Chondrocyte (in vitro differentiated cells): ENCODE data around the gene ARVCF. TPM values are rescaled to one million over a fixed set of nuclear protein-coding genes. Genes with fewer than 3 reads are reported as not detected.

ENCODE experiments used
- DNase-seq: peaks from one replicate; pipeline ENCODE4 v3.0.0; 2021; ENCODE audit warnings: mixed read lengths, low spot score
- H3K27ac Mint-ChIP-seq: one replicate; pipeline ENCODE4 v1.8.0; 2021; ENCODE audit warnings: mild to moderate bottlenecking, moderate library complexity, mixed read lengths; ENCODE audit not compliant: unreplicated experiment
- H3K27me3 Mint-ChIP-seq: 2 replicates; pipeline ENCODE4 v1.8.0; 2021; ENCODE audit warnings: low read depth, mixed read lengths
- H3K36me3 Mint-ChIP-seq: 2 replicates; pipeline ENCODE4 v1.8.0; 2021; ENCODE audit warnings: low read depth, mixed read lengths
- H3K4me1 Mint-ChIP-seq: 2 replicates; pipeline ENCODE4 v1.8.0; 2021; ENCODE audit warnings: low read depth, mild to moderate bottlenecking, mixed read lengths
- H3K4me3 Mint-ChIP-seq: one replicate; pipeline ENCODE4 v1.8.0; 2021; ENCODE audit warnings: mild to moderate bottlenecking, moderate library complexity, mixed read lengths; ENCODE audit not compliant: unreplicated experiment
- H3K9me3 Mint-ChIP-seq: 2 replicates; pipeline ENCODE4 v1.8.0; 2021; ENCODE audit warnings: low read depth, mixed read lengths
- total RNA-seq: library from RNA; stranded (reverse); gene quantifications from 3 replicates; pipeline ENCODE4 v1.2.1, GENCODE V29; 2021
- TF ChIP-seq, protein P1 (sequence below): fragments of 200-600 bp; sonication (generic); IDR thresholded peaks from 2 replicates; pipeline ENCODE4 v1.5.0; 2021; ENCODE audit warnings: antibody characterized with exemption, mild to moderate bottlenecking, moderate library complexity

The ARVCF gene
- total RNA-seq, 1 donor from 2014 or later: 24.2 TPM

- Mint-ChIP-seq H3K27me3 (no peaks in the 10 kb centered on the region), H3K4me3 (no peak overlapping the region), H3K4me1 (peaks cover 7% of the 10 kb centered on the region), H3K36me3 (peaks cover 6% of the 10 kb centered on the region), H3K27ac (no peak overlapping the region), H3K9me3 (no peaks in the 10 kb centered on the region)
- DNase-seq: no peak
- TF ChIP-seq, protein P1, sequence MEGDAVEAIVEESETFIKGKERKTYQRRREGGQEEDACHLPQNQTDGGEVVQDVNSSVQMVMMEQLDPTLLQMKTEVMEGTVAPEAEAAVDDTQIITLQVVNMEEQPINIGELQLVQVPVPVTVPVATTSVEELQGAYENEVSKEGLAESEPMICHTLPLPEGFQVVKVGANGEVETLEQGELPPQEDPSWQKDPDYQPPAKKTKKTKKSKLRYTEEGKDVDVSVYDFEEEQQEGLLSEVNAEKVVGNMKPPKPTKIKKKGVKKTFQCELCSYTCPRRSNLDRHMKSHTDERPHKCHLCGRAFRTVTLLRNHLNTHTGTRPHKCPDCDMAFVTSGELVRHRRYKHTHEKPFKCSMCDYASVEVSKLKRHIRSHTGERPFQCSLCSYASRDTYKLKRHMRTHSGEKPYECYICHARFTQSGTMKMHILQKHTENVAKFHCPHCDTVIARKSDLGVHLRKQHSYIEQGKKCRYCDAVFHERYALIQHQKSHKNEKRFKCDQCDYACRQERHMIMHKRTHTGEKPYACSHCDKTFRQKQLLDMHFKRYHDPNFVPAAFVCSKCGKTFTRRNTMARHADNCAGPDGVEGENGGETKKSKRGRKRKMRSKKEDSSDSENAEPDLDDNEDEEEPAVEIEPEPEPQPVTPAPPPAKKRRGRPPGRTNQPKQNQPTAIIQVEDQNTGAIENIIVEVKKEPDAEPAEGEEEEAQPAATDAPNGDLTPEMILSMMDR: no peak
Observed at GRCh38 chr22:19977296-19978243, 39.1 kb downstream of the ARVCF start.

DNA sequence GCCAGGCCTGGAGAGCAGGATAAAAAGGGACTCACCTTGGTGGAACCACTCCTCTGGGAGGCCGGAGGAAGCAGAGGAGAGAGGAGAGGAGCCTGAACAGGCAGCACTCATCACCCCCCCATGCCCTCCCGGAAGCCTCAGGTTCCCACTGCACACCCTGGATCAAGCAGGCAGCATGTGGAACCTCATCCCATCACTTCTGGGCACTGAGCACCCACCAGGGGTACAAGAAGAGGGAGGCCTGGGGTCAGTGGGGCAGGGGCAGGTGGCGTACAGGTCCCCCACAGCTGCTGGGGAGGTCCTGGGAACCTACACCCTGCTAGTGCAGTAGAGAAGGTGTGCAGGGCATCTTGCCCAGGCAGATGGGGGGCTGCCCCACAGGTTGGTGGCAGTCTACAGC is 40.0 kb downstream of the ARVCF start:
- Mint-ChIP-seq H3K36me3 (peaks cover 8% of the 10 kb centered on the region), H3K27ac (no peak overlapping the region), H3K4me3 (no peak overlapping the region), H3K9me3 (no peaks in the 10 kb centered on the region), H3K27me3 (no peaks in the 10 kb centered on the region), H3K4me1 (peaks cover 7% of the 10 kb centered on the region)
- DNase-seq: no peak
- TF ChIP-seq, protein P1: no peak

- DNase-seq: no peak
- Mint-ChIP-seq H3K4me3 (no peak overlapping the region), H3K9me3 (no peaks in the 10 kb centered on the region), H3K27ac (no peak overlapping the region), H3K4me1 (peaks cover 7% of the 10 kb centered on the region), H3K27me3 (no peaks in the 10 kb centered on the region), H3K36me3 (peaks cover 6% of the 10 kb centered on the region)
- TF ChIP-seq, protein P1: no peak
Observed at GRCh38 chr22:19975707-19976035, 41.0 kb downstream of the ARVCF start.

- DNase-seq: no peak
- no peak overlapping the region for H3K27ac Mint-ChIP-seq
- TF ChIP-seq, protein P1: no peak
- H3K4me3 Mint-ChIP-seq: no peak overlapping the region
- no peaks in the 10 kb centered on the region for H3K9me3 Mint-ChIP-seq
- no peaks in the 10 kb centered on the region for H3K27me3 Mint-ChIP-seq
- H3K4me1 Mint-ChIP-seq: peaks cover 7% of the 10 kb centered on the region
- peaks cover 4% of the 10 kb centered on the region for H3K36me3 Mint-ChIP-seq
Observed at GRCh38 chr22:19974935-19975706, 41.5 kb downstream of the ARVCF start.

DNA sequence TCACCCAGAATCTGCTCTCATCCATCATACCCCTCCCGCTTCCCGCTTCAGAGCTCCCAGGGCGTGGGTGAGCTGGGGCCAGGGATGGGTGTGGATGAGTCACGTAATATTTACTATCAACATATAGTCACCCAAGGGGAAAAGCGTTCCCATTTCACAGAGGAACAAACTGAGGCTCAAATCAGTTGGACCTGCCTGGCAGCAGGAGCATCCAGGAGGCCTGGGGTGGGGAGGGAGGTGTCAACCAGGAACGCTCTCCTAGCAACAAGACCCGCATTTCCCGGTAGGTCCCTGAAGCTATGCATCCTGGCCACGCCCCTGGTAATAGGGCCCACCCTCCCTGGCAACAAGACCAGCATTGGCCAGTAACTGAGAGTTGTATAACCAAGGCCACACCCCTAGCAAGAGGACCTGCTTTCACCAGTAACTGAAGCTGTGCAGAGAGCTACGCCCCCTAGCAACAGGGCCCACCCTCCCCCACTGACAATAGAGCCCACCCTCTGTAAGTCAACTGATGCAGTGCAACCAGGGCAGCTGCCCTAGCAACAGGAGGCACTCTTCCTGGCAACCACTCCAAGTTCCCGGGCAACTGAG is 42.3 kb downstream of the ARVCF start:
- TF ChIP-seq, protein P1: no peak
- peaks cover 4% of the 10 kb centered on the region for H3K36me3 Mint-ChIP-seq
- no peaks in the 10 kb centered on the region for H3K9me3 Mint-ChIP-seq
- DNase-seq: no peak
- no peak overlapping the region for H3K27ac Mint-ChIP-seq
- no peak overlapping the region for H3K4me3 Mint-ChIP-seq
- H3K4me1 Mint-ChIP-seq: peaks cover 7% of the 10 kb centered on the region
- no peaks in the 10 kb centered on the region for H3K27me3 Mint-ChIP-seq
